ENCODE data around the gene NBEAL2. TPM values are rescaled to one million over a fixed set of nuclear protein-coding genes. Genes with fewer than 3 reads are reported as not detected.

Gene NBEAL2
- total RNA-seq, 1 experiment from 2014 or later, result 80.0 TPM

GRCh38 chr3:46986782-46987310 is 7.4 kb downstream of the NBEAL2 start (continued):
- TF ChIP-seq AR (CRISPR knock-in tag; IDR thresholded peaks at IDR 0.05), result no peak
- TF ChIP-seq ERG (CRISPR knock-in tag; IDR thresholded peaks at IDR 0.05), result no peak
- no peak for TF ChIP-seq FOXP1 (CRISPR knock-in tag; IDR thresholded peaks at IDR 0.05; ENCODE audit: borderline replicate concordance)
- TF ChIP-seq GABPB1 (CRISPR knock-in tag; IDR thresholded peaks at IDR 0.05), result no peak
- TF ChIP-seq IRF1 (CRISPR knock-in tag; IDR thresholded peaks at IDR 0.05), result no peak
- TF ChIP-seq ZNF396 (CRISPR knock-in tag; IDR thresholded peaks at IDR 0.05; ENCODE audit: borderline replicate concordance), result no peak
- TF ChIP-seq FOXJ3 (CRISPR knock-in tag; IDR thresholded peaks at IDR 0.05; ENCODE audit: borderline replicate concordance), result no peak
- TF ChIP-seq CTCF (IDR thresholded peaks at IDR 0.05), result no peak
- no peak for TF ChIP-seq HMGA2 (CRISPR knock-in tag; IDR thresholded peaks at IDR 0.05)

GRCh38 chr3:46987319-46987742 is 7.9 kb downstream of the NBEAL2 start:
- TF ChIP-seq ERG (CRISPR knock-in tag; IDR thresholded peaks at IDR 0.05) (no peak), MYBL2 (CRISPR knock-in tag; IDR thresholded peaks at IDR 0.05) (0 out of 2 replicates have a peak, but pooled peaks have one; percentile 47)
- Mint-ChIP-seq H3K36me3 (peaks cover 5% of the 10 kb centered on the region; the same call in 1 of the 2 replicates), H3K27ac (peak overlapping the region; percentile 82), H3K27me3 (ENCODE audit: low read depth) (no peaks in the 10 kb centered on the region), H3K9me3 (no peaks in the 10 kb centered on the region), H3K4me1 (peaks cover 37% of the 10 kb centered on the region), H3K4me3 (peak overlapping the region; percentile 40; the same call in 1 of the 2 replicates)
- CTCF ChIA-PET, result interaction anchor here (0.6 to 2.8 kb wide), 8 partner anchors 11 to 138 kb away, joined by 3 to 21 read pairs (median 5); partner anchors contain the start of gene CCDC12
- peak; percentile 50 for ATAC-seq
- DNase-seq (ENCODE audit: low spot score), result peak; percentile 29
- POLR2A ChIA-PET, result no interaction called here

GRCh38 chr3:46987743-46988401 is 8.4 kb downstream of the NBEAL2 start:
- H3K27me3 Mint-ChIP-seq (ENCODE audit: low read depth), result no peaks in the 10 kb centered on the region
- ChIA-PET CTCF (interaction anchor here (0.6 to 2.8 kb wide), 8 partner anchors 11 to 139 kb away, joined by 3 to 21 read pairs (median 5); partner anchors contain the start of gene CCDC12), POLR2A (no interaction called here)
- peak; percentile 66 for DNase-seq (ENCODE audit: low spot score)
- no peaks in the 10 kb centered on the region for H3K9me3 Mint-ChIP-seq
- peak; percentile 85 for ATAC-seq
- no peak overlapping the region for H3K4me3 Mint-ChIP-seq
- peaks cover 32% of the 10 kb centered on the region for H3K4me1 Mint-ChIP-seq
- H3K36me3 Mint-ChIP-seq, result peaks cover 5% of the 10 kb centered on the region; the same call in 1 of the 2 replicates
- no peak overlapping the region for H3K27ac Mint-ChIP-seq
- TF ChIP-seq PRDM15 (CRISPR knock-in tag; IDR thresholded peaks at IDR 0.05), result no peak
- no peak for TF ChIP-seq E2F4 (CRISPR knock-in tag; IDR thresholded peaks at IDR 0.05; ENCODE audit: borderline replicate concordance, low read depth)
- peak; percentile 43; the same call in 1 of the 2 replicates for TF ChIP-seq MAX (CRISPR knock-in tag; IDR thresholded peaks at IDR 0.05)
- TF ChIP-seq ETV6 (CRISPR knock-in tag; IDR thresholded peaks at IDR 0.05), result peak; percentile 94

Measured in WTC11 (cell line).